Right ventricle myocardium inferior (tissue), 1 donor: ENCODE results near the gene AMPD2. TPM values are rescaled to one million over a fixed set of nuclear protein-coding genes. Genes with fewer than 3 reads are reported as not detected.

ENCODE experiments used
- ATAC-seq: fragments of 200-7000 bp; cut with Tn5 transposase; one replicate; pipeline ENCODE4 v1.9.1; 2020; ENCODE audit warnings: mild to moderate bottlenecking, moderate library complexity
- DNase-seq: peaks from one replicate; pipeline ENCODE4 v3.0.0; 2021; ENCODE audit errors: missing footprints
- intact Hi-C: fragments of 100-400 bp; cut with DNase I; formaldehyde crosslinking; loops from one replicate; pipeline ENCODE4 v1.11.0; 2022
- total RNA-seq: library from RNA; stranded (reverse); fragmentation: NEBNext Ultra II Directional; extraction: Animal tissue kit (Norgen Biotek cat#: 25700); gene quantifications from one replicate; pipeline ENCODE4 v1.2.1, GENCODE V29; 2021
- donor health status: DM: no; HTN: yes; CAD: no; lungs with severe emphysema.

Gene AMPD2
- total RNA-seq, 1 donor from 2014 or later = 11.9 TPM

DNA sequence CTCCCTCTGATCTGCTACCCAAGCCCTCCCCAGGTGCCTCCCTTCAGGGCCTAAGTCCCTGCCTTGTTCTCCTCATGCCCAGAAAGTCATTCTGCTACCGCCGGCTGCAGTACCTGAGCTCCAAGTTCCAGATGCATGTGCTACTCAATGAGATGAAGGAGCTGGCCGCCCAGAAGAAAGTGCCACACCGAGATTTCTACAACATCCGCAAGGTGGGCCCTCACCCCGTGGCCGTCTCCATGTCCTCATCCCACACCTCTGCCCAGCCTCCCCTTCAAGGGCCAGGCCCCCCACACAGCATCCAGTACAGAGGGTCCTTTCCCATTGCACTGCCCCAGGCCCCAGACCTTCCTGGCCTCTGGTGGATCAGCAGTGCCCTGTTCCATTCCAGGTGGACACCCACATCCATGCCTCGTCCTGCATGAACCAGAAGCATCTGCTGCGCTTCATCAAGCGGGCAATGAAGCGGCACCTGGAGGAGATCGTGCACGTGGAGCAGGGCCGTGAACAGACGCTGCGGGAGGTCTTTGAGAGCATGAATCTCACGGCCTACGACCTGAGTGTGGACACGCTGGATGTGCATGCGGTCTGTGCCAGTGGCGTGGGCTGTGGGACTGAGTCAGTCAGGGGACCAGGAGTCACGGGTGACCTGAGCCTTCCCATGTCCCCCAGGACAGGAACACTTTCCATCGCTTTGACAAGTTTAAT lies 8.2 kb downstream of the AMPD2 start:
- ATAC-seq (no peak), DNase-seq (no peak)
- intact Hi-C loops = no loop called here

DNA sequence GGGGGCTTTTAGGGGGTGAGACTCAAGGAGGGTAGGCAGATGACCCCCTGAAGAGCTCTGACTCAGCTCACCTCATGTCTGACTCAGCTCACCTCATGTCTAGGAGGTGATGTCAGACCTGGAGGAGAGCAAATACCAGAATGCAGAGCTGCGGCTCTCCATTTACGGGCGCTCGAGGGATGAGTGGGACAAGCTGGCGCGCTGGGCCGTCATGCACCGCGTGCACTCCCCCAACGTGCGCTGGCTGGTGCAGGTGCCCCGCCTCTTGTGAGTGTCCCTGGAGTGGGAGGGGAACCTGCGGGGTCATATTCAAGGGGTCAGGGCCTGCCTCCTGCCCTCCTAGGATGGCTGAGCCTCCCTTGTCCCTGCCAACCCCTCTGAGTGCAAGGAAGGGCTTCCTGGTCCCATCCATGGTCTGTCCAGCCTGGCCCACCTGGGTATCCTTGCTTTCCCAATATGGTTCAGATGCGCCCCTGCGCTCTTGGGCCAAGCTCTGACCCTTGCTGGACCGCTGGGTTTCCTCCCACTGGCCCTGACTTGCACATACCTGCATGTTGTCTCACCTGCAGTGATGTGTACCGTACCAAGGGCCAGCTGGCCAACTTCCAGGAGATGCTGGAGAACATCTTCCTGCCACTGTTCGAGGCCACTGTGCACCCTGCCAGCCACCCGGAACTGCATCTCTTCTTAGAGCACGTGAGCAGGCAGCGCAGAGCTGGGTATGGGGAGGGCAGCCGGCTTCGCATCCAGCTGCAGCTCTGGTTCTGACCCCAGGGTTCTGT lies 9.1 kb downstream of the AMPD2 start:
- intact Hi-C loops = no loop called here
- DNase-seq = no peak
- ATAC-seq = no peak

DNA sequence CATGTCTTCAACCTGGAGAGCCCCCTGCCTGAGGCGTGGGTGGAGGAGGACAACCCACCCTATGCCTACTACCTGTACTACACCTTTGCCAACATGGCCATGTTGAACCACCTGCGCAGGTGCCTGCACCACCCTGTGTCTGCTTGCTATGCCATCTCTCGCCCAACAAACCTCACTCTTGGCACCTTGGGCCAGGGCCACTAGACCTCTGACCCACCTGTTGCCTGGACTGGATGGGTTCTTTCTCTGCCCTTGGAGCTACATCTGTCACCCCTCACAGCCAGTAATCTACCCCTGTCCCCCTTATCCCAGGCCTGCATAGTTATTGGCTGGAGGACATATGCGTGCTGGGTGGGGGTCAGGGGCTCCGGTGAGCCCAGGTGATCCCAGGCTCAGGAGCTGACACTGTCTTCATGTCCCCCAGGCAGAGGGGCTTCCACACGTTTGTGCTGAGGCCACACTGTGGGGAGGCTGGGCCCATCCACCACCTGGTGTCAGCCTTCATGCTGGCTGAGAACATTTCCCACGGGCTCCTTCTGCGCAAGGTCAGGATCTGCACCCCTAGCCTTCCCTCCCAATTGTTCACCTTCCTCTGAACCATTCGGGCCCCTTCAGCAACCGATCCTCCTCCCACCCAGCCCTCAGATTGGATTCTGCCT lies 9.9 kb downstream of the AMPD2 start:
- DNase-seq (no peak), ATAC-seq (no peak)
- intact Hi-C loops = no loop called here

DNA sequence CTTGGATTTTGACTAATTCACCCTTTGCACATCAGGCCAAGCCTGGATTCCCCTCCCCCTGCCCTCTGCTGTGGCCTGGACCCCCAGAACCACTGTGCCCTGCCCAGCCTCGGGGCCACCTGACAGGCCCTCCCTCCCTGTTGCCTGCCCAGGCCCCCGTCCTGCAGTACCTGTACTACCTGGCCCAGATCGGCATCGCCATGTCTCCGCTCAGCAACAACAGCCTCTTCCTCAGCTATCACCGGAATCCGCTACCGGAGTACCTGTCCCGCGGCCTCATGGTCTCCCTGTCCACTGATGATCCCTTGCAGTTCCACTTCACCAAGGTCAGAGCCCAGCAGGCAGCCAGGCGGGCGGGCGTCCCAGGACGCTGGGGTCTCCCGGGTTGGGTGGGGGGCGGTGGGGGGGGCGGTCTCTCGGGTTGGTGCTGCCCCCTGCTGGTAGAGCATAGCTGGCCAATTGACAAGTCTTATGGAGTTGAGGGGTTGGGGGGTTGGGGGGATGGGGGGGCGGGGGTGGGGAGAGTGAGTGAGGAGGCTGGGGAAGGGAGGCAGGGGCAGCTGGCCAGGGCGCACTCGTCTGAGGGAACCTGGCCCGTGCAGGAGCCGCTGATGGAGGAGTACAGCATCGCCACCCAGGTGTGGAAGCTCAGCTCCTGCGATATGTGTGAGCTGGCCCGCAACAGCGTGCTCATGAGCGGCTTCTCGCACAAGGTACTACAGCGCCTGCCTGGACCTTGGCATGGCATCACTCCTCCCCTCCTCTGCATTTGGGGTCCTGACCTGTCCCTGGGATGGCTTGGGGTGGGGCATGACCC lies 10.7 kb downstream of the AMPD2 start:
- DNase-seq = no peak
- no peak for ATAC-seq
- intact Hi-C loops = no loop called here

DNA sequence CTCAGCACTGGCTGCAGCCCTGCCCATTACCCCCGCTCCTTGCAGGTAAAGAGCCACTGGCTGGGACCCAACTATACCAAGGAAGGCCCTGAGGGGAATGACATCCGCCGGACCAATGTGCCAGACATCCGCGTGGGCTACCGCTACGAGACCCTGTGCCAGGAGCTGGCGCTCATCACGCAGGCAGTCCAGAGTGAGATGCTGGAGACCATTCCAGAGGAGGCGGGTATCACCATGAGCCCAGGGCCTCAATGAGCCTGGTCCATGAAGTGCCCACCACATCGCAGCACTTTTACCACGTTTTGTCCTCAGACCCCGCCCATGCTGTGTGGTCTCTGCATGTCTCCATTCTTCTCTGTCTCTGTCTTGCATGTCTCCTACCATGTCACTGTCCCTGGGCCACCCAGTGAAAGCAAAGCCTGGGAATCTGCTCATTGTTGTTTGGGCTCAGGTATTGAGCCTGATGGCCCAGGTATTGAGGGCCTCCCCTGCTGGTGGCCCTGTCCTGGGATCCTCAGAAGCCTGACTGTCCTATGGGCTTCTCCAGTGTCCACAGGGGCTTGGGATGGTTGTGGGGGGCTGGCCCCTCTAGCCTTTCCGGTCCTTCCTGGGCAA lies 11.4 kb downstream of the AMPD2 start:
- DNase-seq (no peak), ATAC-seq (no peak)
- intact Hi-C loops = no loop called here

DNA sequence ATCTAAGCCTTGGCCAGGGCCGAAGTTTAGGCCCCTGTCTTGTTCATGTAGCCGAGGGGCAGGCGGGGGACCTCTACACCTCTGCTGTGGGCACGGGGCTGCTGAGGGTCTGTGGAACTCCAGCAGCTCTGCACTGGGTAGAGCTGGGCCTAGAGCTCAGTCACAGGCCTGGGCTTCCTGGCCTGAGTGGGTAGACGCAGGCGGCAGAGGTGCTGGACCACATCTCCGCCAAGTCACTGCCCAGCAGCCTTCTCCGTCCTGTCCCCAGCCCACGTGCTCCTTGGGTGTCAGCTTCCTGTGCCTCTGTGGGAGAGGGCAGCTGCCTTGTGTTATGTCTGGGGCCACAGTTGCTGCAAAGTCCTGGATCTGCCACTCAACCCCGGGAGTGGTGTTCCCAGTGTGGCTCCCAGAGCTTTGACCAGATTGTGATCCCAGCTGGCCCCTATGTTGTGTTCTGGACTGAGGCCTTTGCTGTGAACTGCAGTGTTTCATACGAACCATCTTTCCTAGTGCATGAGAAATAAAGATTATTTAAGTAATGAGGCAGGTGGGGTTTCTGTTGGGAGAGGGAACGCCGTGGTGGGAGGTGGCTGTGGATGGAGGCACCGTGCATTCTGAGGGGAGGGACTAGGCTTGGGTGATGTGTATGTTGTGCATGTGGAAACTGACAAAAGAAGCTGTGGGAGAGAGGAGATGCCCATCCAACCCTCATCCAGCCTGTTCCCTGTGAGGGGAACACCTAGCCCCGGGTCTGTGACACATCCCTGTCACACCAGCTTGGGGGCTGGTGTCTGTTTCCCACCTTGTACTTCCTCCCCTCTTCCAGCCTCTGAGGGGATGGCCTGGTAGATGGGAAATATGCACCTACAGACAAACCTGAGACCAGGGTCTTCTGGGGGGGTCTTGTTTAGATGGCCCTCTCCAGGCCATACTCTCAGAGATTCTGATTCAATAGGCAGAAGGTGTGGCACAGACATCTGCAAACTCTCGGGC lies 12.2 kb downstream of the AMPD2 start:
- intact Hi-C loops = no loop called here
- ATAC-seq = peak; percentile 7
- DNase-seq = no peak

DNA sequence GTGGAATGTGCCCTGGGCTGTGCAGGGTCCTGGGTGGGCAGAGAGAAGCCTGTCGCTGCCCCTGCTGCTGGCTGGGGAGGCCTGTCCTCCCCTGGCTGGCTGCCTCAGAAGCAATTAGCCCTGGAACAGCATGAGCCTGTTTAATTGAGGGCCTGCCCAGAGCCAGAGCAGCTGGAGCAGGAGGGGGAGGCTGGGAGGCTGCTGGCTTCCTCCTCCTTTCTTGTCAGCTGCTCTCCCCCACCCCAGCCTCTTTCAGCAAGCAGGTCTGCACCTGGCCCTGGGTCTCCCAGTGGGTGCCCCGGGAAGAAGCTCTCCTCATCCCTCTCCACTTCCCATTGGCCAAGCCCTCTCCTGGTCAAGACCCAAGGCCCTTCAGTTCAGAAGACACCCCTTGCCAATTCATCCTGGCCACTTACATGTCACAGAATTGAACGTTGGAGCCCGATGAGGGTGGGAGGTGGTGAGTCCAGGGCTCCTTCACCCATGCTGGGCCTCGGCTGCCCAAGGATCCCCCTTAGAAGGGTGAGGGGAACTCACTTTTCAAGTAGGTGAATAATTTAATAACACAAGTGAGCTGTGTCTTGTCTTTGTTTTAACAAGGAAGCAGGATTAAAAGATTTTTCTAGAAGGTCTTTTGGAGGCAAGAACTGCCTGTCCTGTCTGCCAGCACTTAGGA lies 13.2 kb downstream of the AMPD2 start:
- DNase-seq = no peak
- peak; percentile 51 for ATAC-seq
- intact Hi-C loops = no loop called here

DNA sequence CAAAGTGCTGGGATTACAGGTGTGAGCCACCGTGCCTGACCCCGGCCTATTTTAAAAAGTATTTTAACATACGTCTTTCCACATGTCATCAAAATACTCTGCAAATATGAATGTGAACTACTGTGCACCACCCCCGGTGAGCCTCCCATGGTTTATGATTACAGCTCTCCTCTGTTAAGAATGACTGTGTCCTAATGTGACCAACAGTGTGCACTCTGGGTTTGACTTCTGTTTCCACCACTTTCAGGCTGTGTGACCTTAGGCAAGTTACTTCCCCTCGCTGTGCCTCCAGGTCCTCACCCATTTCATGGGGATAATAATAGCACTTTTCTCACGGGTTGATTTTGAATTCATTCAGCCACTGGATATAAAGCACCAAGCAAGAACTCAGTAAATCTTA lies 14.7 kb downstream of the AMPD2 start:
- intact Hi-C loops = no loop called here
- no peak for DNase-seq

DNA sequence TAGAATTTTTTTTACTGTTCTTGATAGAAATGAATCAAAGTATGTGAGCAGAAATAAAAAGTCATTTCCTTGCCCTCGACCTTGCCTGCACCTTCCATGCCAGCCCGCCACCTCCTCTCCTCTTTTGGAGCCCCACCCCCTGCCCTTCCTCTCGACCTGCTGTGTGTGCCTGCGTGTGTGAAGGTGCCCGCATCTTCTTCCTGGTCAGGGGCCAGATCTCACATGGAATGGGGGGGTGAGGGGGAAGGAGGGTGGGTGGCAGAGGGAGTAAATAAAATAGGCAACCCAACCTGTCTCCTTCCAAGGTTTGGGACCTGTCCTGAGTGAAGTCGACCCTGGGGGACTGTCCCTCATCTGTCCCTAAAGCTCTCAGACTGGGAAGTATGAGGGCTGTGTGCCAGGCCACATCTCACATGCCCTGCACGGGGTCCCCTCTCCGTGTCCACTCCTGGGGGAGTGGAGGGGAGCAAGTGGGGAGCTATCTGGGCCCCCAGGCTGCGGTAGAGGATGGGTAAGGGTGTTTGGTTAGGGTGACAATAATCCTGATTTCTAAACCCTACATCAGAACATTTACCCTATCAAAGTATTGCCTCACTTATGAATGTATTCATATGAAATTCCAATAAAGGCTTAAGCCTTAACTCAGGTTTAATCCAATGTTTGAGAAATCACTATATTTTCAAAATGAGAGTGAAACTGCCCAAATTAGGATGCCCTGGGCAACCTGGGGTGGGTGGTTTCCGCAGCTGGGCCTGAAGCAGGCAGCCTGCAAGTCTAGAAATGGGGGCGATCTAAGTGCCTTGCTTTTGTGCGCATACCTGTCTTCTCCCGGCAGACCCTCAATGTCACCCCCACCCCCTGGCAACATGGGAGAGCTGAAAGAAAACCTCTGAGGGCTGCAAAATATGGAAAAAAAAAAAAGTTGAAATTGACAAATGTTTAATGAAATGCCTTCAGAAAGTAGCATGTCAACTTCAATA lies 15.4 kb downstream of the AMPD2 start:
- no peak for ATAC-seq
- DNase-seq = no peak
- intact Hi-C loops = no loop called here

More for the DNA sequence above, 14.7 kb downstream of the AMPD2 start:
- no peak for ATAC-seq

DNA sequence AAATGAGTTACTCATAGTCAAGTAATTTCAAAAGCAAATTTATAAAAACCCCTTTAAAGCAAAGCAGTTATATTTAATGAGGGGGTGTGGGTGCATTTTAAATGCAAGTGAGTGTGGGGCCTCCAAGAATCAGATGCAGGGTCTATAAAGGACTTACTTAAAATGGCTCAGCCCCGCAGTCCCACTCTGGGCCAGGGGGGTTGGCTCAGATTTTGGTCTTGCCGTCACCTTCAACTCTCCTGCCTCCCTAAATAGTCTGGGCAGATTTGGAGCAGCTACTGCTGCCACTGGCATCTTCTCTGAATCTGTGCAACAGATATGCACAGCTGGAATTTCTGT lies 16.2 kb downstream of the AMPD2 start:
- ATAC-seq (peak; percentile 4), DNase-seq (no peak)
- intact Hi-C loops = no loop called here

DNA sequence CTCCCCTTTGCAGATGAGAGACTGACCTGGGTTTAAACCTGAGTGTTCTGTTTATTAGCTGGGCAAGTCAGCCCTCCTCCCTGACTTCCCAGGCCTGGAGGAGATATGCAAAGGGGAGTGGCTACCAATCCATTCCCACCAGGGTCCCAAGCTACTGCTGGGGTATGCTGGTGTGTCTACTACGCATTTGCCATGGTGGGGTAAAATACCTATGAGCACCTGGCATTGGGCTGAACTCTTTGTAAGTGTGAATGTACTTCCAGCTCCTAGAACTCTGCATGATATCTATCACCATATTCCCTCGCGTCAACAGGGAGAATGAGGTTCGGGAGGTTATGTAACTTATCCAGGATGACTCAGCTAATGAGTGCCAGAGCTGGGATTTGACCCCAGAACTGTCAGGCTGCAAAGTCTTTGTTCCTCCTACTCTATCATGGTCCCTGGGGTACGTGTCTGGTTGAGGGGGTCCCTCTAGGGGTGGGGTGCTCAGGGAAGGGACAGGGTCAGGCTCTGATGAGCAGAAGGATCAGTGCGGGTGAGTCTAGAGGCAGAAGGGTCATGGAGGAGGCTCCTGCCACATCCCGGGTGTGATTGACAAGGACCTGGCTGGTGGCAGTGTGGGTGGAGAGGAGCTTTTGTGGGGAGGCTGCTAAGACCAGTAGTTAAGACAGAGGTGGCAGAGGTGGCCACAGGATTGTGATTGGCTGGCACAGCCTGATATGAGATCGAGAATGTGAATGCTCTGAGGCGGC lies 16.7 kb downstream of the AMPD2 start:
- peak; percentile 57 for ATAC-seq
- intact Hi-C loops = no loop called here
- DNase-seq = no peak

DNA sequence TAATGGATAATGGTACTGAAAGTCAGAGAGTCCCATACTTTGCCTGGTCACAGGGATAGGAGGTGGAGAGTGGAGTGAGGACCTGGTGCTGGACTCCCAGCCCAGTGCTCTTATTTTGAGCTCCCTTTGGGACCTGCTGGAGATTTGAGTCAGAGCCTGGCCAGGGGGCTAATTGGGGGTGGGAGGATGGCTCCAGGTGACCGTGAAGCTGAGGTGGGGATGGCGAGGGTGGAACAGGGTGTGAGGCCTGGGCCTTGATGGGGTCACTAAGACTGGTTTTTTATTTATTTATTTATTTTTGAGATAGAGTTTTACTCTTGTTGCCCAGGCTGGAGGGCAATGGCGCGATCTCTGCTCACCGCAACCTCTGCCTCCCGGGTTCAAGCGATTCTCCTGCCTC lies 17.8 kb downstream of the AMPD2 start:
- ATAC-seq = no peak
- intact Hi-C loops = no loop called here
- no peak for DNase-seq

DNA sequence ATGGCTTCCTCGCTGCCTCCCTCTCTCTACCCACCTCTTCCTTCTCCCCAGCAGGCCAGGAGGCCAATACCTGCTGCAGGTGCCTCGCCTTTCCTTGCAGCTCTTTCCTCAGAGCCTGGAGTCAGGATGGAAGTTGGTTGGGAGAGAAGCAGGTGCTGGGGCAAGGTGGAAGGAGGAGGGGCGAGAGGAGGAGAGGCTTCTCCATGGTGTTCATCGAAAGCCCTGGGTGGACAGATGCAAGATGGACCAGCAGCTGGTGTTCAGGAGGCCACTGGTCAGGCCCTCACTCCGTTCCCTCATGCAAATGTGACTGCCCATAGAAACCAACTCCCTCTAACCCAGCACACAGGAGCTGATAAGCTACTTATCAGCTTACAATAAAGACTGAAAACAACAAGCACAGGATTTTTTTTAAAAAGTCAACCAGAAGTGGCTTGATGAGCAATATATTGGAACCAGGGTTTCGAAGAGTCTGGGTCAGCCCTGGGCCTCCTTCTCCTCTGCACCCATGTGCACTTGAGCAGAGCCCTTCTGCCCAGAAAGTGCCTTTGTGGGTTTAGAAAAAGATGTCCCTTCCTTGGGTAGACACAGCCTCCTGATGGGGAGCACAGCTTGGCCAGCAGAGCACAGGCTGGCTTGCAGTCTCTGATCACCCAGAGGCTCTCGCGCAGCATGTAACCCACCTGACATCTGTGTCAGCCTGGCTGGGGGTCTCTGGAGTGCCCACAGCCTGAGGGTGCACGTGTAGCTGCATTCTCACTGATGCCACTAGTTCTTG lies 19.6 kb downstream of the AMPD2 start:
- intact Hi-C loops = loop anchor here (1.0 kb wide), 1 partner anchor 134 kb away; no protein-coding TSS in a partner anchor
- DNase-seq (no peak), ATAC-seq (no peak)

DNA sequence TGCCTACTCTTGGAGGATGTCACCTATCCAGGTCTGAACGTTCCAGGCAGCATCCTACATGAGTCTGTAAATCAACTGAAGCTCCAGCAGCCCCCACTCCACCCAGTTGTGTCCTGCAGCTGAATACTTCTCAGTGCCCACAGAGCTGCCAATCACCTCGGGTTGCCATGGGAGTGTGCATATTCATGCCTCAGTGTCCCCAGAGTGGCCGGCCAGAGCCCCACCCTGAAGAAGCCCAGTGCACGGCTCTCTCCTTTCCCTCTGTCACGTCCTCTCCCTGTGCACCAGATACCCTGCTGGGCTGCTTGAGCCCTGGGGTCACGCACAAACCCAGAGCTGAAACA lies 20.2 kb downstream of the AMPD2 start:
- intact Hi-C loops = loop anchor here (1.0 to 5.0 kb wide), 3 partner anchors 93 to 342 kb away; partner anchors contain the start of genes AHCYL1 and GNAI3

More for the DNA sequence above, 20.2 kb downstream of the AMPD2 start:
- DNase-seq = no peak
- ATAC-seq = no peak
